Gastroesophageal sphincter (tissue), 3 donors: ENCODE data around the gene RERE.

ENCODE experiments used
- POLR2A ChIP-seq, 2 donors: fragments of 450-650 bp; IDR thresholded peaks; one replicate each; pipeline ENCODE4 v1.6.1; 2017; ENCODE audit warnings: antibody characterized with exemption in 2 of 2, mild to moderate bottlenecking in 2 of 2, moderate library complexity in 1 of 2
- POLR2AphosphoS5 ChIP-seq: sonication (generic); formaldehyde crosslinking; IDR thresholded peaks from one replicate; pipeline ENCODE4 v1.6.1; 2017; ENCODE audit warnings: antibody characterized with exemption
- TF ChIP-seq, protein P1 (sequence below), 4 experiments: fragments of 200-600 bp in 2 of 4; fragments of 450-650 bp in 2 of 4; sonication (generic) in 1 of 4; IDR thresholded peaks; one replicate each; pipeline ENCODE4 v1.5.1; 2017 to 2019; ENCODE audit warnings: antibody characterized with exemption in 4 of 4, mild to moderate bottlenecking in 2 of 4, moderate library complexity in 2 of 4

DNA sequence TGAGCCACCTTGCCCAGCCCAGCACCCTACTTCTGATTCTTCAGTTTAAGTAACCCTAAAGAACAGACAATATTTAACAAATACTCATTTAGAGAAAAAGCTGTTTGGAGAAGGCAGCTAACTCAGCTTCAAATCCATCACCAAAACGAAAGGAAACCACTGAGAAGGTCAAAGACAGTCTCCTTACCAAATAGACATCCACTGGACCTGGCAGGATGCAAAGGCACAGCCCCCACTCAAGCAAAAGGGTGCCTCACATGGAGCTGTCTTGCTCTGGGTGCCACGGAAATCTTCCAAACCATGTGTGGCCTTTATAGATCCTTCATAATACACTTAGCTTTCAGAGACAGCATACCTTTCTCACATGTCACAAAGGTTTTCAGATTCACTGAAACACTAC lies 165.5 kb downstream of the RERE start:
- TF ChIP-seq, protein P1, sequence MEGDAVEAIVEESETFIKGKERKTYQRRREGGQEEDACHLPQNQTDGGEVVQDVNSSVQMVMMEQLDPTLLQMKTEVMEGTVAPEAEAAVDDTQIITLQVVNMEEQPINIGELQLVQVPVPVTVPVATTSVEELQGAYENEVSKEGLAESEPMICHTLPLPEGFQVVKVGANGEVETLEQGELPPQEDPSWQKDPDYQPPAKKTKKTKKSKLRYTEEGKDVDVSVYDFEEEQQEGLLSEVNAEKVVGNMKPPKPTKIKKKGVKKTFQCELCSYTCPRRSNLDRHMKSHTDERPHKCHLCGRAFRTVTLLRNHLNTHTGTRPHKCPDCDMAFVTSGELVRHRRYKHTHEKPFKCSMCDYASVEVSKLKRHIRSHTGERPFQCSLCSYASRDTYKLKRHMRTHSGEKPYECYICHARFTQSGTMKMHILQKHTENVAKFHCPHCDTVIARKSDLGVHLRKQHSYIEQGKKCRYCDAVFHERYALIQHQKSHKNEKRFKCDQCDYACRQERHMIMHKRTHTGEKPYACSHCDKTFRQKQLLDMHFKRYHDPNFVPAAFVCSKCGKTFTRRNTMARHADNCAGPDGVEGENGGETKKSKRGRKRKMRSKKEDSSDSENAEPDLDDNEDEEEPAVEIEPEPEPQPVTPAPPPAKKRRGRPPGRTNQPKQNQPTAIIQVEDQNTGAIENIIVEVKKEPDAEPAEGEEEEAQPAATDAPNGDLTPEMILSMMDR (IDR thresholded peaks at IDR 0.05): no peak
- no peak for TF ChIP-seq POLR2A (IDR thresholded peaks at IDR 0.05)
- TF ChIP-seq POLR2AphosphoS5: no peak
